Keratinocyte (primary cell): Measurements from ENCODE around the gene IARS2. TPM values are rescaled to one million over a fixed set of nuclear protein-coding genes. Genes with fewer than 3 reads are reported as not detected.
"Not testable (repeated sequence)": the region's sequence is repeated elsewhere in the genome, so short reads cannot be mapped to it uniquely, and the experiment has no call there.

Source experiments
- DNase-seq: peaks from one replicate; pipeline ENCODE4 v3.0.0-alpha.2; 2011; ENCODE audit warnings: low read depth, missing footprints, low spot score
- FAIRE-seq: peaks from 2 replicates; lab custom pipeline; 2011; peaks lifted over from hg19 to GRCh38; lab: Jason Lieb, UNC
- H2AFZ ChIP-seq: 2 replicates; pipeline ENCODE4 v1.6.0; 2012; ENCODE audit warnings: low read length, control low read depth, inconsistent platforms; ENCODE audit not compliant: control insufficient read depth
- H3K27ac ChIP-seq: 2 replicates; pipeline ENCODE4 v1.5.1; 2011; ENCODE audit warnings: low read length; ENCODE audit not compliant: control insufficient read depth, insufficient read depth
- H3K27me3 ChIP-seq: 3 replicates; pipeline ENCODE4 v1.6.0; 2011; ENCODE audit warnings: low read length; ENCODE audit not compliant: control insufficient read depth, insufficient read depth; ENCODE audit errors: extremely low read depth
- H3K36me3 ChIP-seq, 2 experiments: 2 replicates in 1 of 2; 3 replicates in 1 of 2; pipeline ENCODE4 v1.5.1; 2011; ENCODE audit warnings: low read length in 2 of 2, mild to moderate bottlenecking in 1 of 2; ENCODE audit not compliant: control insufficient read depth in 2 of 2, insufficient read depth in 2 of 2; ENCODE audit errors: extremely low read depth in 1 of 2
- H3K4me1 ChIP-seq: 3 replicates; pipeline ENCODE4 v1.5.1; 2011; ENCODE audit warnings: low read length; ENCODE audit not compliant: control insufficient read depth, insufficient read depth; ENCODE audit errors: extremely low read depth
- H3K4me2 ChIP-seq: 3 replicates; pipeline ENCODE4 v1.6.0; 2011; ENCODE audit warnings: low read depth, low read length; ENCODE audit not compliant: control insufficient read depth, insufficient read depth; ENCODE audit errors: extremely low read depth
- H3K4me3 ChIP-seq, 3 experiments: fragments of 200-600 bp in 1 of 3; sonication (generic) in 1 of 3; 2 replicates in 2 of 3; 3 replicates in 1 of 3; pipeline ENCODE4 v1.5.1; 2011 to 2016; ENCODE audit warnings: low read length in 3 of 3, mild to moderate bottlenecking in 3 of 3, control low read depth in 2 of 3, inconsistent platforms in 1 of 3, low read depth in 1 of 3, mixed read lengths in 1 of 3, mixed run types in 1 of 3, moderate library complexity in 1 of 3; ENCODE audit not compliant: control insufficient read depth in 2 of 3, insufficient read depth in 2 of 3; ENCODE audit errors: extremely low read depth in 1 of 3
- H3K79me2 ChIP-seq: 2 replicates; pipeline ENCODE4 v1.6.0; 2012; ENCODE audit warnings: low read length; ENCODE audit not compliant: control insufficient read depth, insufficient read depth
- H3K9ac ChIP-seq: 3 replicates; pipeline ENCODE4 v1.6.0; 2011; ENCODE audit warnings: low read length; ENCODE audit not compliant: control insufficient read depth, insufficient read depth; ENCODE audit errors: extremely low read depth
- H3K9me1 ChIP-seq: 3 replicates; pipeline ENCODE4 v1.6.0; 2011; ENCODE audit warnings: low read length; ENCODE audit not compliant: control insufficient read depth, insufficient read depth; ENCODE audit errors: extremely low read depth
- H3K9me3 ChIP-seq: 2 replicates; pipeline ENCODE4 v1.5.1; 2012; ENCODE audit warnings: low read depth, low read length; ENCODE audit not compliant: control insufficient read depth
- H4K20me1 ChIP-seq: 3 replicates; pipeline ENCODE4 v1.6.0; 2011; ENCODE audit warnings: low read length; ENCODE audit not compliant: control insufficient read depth, insufficient read depth; ENCODE audit errors: extremely low read depth
- EZH2 ChIP-seq: IDR thresholded peaks from one replicate; pipeline ENCODE4 v1.6.1; 2012; ENCODE audit warnings: inconsistent platforms, mild to moderate bottlenecking, low read length, moderate library complexity
- dilution Hi-C: fragments of 300-500 bp; cut with MboI; formaldehyde crosslinking; loops from one replicate; pipeline ENCODE4 v1.7.0; 2020; ENCODE audit warnings: low sequenced_read_pairs; ENCODE audit not compliant: extremely low pct_ligation_motif_present
- polyA plus RNA-seq, 5 experiments: library from polyadenylated mRNA; depleted of rRNA in 3 of 5; stranded (reverse) in 3 of 5; stranded (forward) in 1 of 5; unstranded in 1 of 5; fragments of >200 nt; gene quantifications; 1 replicate in 1 of 5; 2 replicates in 3 of 5; 3 replicates in 1 of 5; pipeline versions ENCODE4 v1.2.1 to v1.2.3, GENCODE V29; 2011 to 2012; ENCODE audit warnings: missing spikeins in 2 of 5, low read depth in 1 of 5, low replicate concordance in 1 of 5
- TF ChIP-seq, protein P1 (sequence below), 3 experiments: IDR thresholded peaks in 1 of 3; conservative IDR thresholded peaks in 1 of 3; optimal IDR thresholded peaks in 1 of 3; 2 replicates in 2 of 3; 3 replicates in 1 of 3; pipeline versions ENCODE3 to v1.5.1; 2011; ENCODE audit warnings: low read length in 3 of 3, mild to moderate bottlenecking in 3 of 3, moderate library complexity in 2 of 3, control low read depth in 1 of 3, inconsistent platforms in 1 of 3; ENCODE audit not compliant: insufficient read depth in 2 of 3; ENCODE audit errors: extremely low read depth in 1 of 3

The IARS2 gene
- polyA plus RNA-seq, 1 donor (not counting 4 experiments of a cell fraction or from before 2014, with no cell fraction given): 69.0 TPM

DNA sequence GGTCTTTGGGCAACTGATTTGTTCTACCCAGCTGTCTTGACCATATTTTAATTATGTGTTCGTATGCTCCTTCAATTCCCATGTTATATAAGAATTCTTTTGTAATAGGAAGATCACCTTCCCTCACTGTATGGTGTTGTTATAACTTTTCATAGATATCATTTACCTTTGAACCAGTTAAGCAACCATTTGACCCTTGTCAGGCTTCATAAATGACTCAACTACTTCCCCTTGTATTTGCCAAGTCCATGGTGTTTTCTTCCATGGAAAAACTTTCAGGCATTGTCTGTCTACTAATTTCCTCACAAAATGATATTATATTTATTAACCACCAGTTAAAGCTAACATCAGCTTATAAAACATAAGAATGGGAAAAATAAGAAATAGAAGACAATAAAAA, 9.5 kb upstream of the IARS2 start:
- no peaks in the 10 kb centered on the region for H3K9me3 ChIP-seq
- DNase-seq: no peak

DNA sequence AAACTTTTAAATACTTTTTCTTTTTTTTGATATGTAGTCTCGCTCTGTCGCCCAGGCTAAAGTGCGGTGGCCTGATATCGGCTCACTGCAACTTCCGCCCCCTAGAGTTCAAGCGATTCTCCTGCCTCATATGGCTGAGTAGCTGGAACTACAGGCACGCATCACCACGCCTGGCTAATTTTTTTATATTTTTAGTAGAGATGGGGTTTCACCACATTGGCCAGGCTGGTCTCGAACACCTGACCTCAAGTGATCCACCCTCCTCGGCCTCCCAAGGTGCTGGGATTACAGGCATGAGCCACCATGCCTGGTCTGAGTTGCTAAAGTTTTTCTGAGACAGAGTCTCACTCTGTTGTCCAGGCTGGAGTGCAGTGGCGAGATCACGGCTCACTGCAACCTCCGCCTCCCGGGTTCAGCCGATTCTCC, 7.7 kb upstream of the IARS2 start:
- H3K9ac ChIP-seq, dilution Hi-C loops: not testable (repeated sequence)

More for the DNA sequence above, 9.5 kb upstream of the IARS2 start:
- Histone ChIP-seq H3K4me2 (no peak overlapping the region), H2AFZ (no peak overlapping the region), H3K27ac (no peak overlapping the region), H3K9ac (no peak overlapping the region), H3K36me3 (peaks cover 0 to 2% of the 10 kb centered on the region in 2 experiments), H3K9me1 (no peaks in the 10 kb centered on the region), H3K4me3 (no peak overlapping the region), H3K4me1 (no peaks in the 10 kb centered on the region), H4K20me1 (no peaks in the 10 kb centered on the region), H3K27me3 (no peaks in the 10 kb centered on the region), H3K79me2 (peaks cover 13% of the 10 kb centered on the region)
- dilution Hi-C loops: no loop called here
- FAIRE-seq: no peak
- TF ChIP-seq, protein P1, sequence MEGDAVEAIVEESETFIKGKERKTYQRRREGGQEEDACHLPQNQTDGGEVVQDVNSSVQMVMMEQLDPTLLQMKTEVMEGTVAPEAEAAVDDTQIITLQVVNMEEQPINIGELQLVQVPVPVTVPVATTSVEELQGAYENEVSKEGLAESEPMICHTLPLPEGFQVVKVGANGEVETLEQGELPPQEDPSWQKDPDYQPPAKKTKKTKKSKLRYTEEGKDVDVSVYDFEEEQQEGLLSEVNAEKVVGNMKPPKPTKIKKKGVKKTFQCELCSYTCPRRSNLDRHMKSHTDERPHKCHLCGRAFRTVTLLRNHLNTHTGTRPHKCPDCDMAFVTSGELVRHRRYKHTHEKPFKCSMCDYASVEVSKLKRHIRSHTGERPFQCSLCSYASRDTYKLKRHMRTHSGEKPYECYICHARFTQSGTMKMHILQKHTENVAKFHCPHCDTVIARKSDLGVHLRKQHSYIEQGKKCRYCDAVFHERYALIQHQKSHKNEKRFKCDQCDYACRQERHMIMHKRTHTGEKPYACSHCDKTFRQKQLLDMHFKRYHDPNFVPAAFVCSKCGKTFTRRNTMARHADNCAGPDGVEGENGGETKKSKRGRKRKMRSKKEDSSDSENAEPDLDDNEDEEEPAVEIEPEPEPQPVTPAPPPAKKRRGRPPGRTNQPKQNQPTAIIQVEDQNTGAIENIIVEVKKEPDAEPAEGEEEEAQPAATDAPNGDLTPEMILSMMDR (optimal IDR thresholded peaks at IDR 0.05 in 1 of 3, IDR thresholded peaks at IDR 0.05 in 1 of 3, conservative IDR thresholded peaks at IDR 0.05 in 1 of 3; ENCODE audit: extremely low read depth in 1 of 3, insufficient read depth in 2 of 3, low read length in 3 of 3): no peak
- TF ChIP-seq EZH2: no peak

More for the DNA sequence above, 7.7 kb upstream of the IARS2 start:
- TF ChIP-seq, protein P1 (optimal IDR thresholded peaks at IDR 0.05 in 1 of 3, IDR thresholded peaks at IDR 0.05 in 1 of 3, conservative IDR thresholded peaks at IDR 0.05 in 1 of 3; ENCODE audit: extremely low read depth in 1 of 3, insufficient read depth in 2 of 3, low read length in 3 of 3): peak in 1 of 3 experiments; percentile 27
- not testable (repeated sequence) for H3K4me1 ChIP-seq, H3K27me3 ChIP-seq, DNase-seq, H3K36me3 ChIP-seq, H3K79me2 ChIP-seq, FAIRE-seq, H4K20me1 ChIP-seq, H3K27ac ChIP-seq, H2AFZ ChIP-seq, H3K4me2 ChIP-seq, H3K9me1 ChIP-seq, H3K9me3 ChIP-seq, H3K4me3 ChIP-seq
